HT1080 (cell line): ENCODE measurements around the gene MED19. TPM values are rescaled to one million over a fixed set of nuclear protein-coding genes. Genes with fewer than 3 reads are reported as not detected.
A peak's percentile ranks its signal among the peaks of the same experiment; 100 is the strongest.
"Not testable (repeated sequence)": the region's sequence is repeated elsewhere in the genome, so short reads cannot be mapped to it uniquely, and the experiment has no call there.

Source experiments
- DNase-seq: peaks from one replicate; pipeline ENCODE4 v3.0.0-alpha.2; 2015; ENCODE audit warnings: low read depth
- polyA plus RNA-seq, 2 experiments: library from polyadenylated mRNA; depleted of rRNA; stranded (reverse); fragments of >200 nt; gene quantifications; 2 replicates each; pipeline ENCODE4 v1.2.3, GENCODE V29; 2015
- total RNA-seq: library from RNA; depleted of rRNA; stranded (reverse); fragments of >200 nt; shearing (Covaris generic); gene quantifications from 2 replicates; pipeline ENCODE4 v1.2.3, GENCODE V29; 2014; rRNA removed

MED19 gene
- total RNA-seq: 29.3 and 32.1 TPM in 2 replicates
- 20.8 and 21.7 TPM in 2 replicates for polyA plus RNA-seq (2015; cell fraction: cytosol; rRNA removed)
- polyA plus RNA-seq (2015; cell fraction: nucleus; rRNA removed): 22.5 and 26.7 TPM in 2 replicates

GRCh38 chr11:57711414-57712255, at the start of gene MED19:
Gene MED19 (minus strand): TSS chr11:57712215. CDS start chr11:57712179, 36 bp downstream.
- no peak for DNase-seq

- DNase-seq: no peak
Measured at GRCh38 chr11:57758174-57758573, 46.2 kb upstream of the MED19 start.

- DNase-seq: no peak
Measured at GRCh38 chr11:57752954-57753353, 40.9 kb upstream of the MED19 start.

GRCh38 chr11:57751676-57752253, 39.8 kb upstream of the MED19 start, which contains the start of gene BTBD18:
Gene BTBD18 (minus strand): TSS chr11:57751819. CDS start chr11:57751188, 631 bp downstream.
- DNase-seq: peak; percentile 41

- DNase-seq: no peak
Measured at GRCh38 chr11:57751176-57751575, 39.2 kb upstream of the MED19 start.

- DNase-seq: no peak
Measured at GRCh38 chr11:57746920-57747319, 34.9 kb upstream of the MED19 start.

- no peak for DNase-seq
Measured at GRCh38 chr11:57745206-57745605, 33.2 kb upstream of the MED19 start.

GRCh38 chr11:57744357-57744756, 32.3 kb upstream of the MED19 start:
- no peak for DNase-seq

GRCh38 chr11:57742087-57742452, 30.1 kb upstream of the MED19 start:
- no peak for DNase-seq

GRCh38 chr11:57741132-57742086, 29.4 kb upstream of the MED19 start, which contains the start of gene SELENOH:
Gene SELENOH (plus strand): TSS chr11:57741491. CDS start chr11:57741596, 105 bp downstream.
- DNase-seq: peak; percentile 94

- no peak for DNase-seq
Measured at GRCh38 chr11:57735619-57736298, 23.7 kb upstream of the MED19 start.

GRCh38 chr11:57732661-57733060, 20.6 kb upstream of the MED19 start:
- no peak for DNase-seq

- DNase-seq: no peak
Measured at GRCh38 chr11:57729479-57729878, 17.5 kb upstream of the MED19 start.

- no peak for DNase-seq
Measured at GRCh38 chr11:57728829-57729228, 16.8 kb upstream of the MED19 start.

GRCh38 chr11:57727185-57727584, 15.2 kb upstream of the MED19 start:
- no peak for DNase-seq

- not testable (repeated sequence) for DNase-seq
Measured at GRCh38 chr11:57716726-57717125, 4.7 kb upstream of the MED19 start.

GRCh38 chr11:57713835-57714234, 1.8 kb upstream of the MED19 start:
- no peak for DNase-seq

GRCh38 chr11:57712256-57713150, 488 bp upstream of the MED19 start, which contains the start of gene TMX2:
Gene TMX2 (plus strand): TSS chr11:57712593. CDS start chr11:57712619, 26 bp downstream.
- peak; percentile 99 for DNase-seq

- DNase-seq: no peak
Measured at GRCh38 chr11:57709802-57710367, 2.1 kb downstream of the MED19 start.
